Measurements from ENCODE around the gene POLR1E. TPM values are rescaled to one million over a fixed set of nuclear protein-coding genes. Genes with fewer than 3 reads are reported as not detected.

Gene POLR1E
- polyA plus RNA-seq, 2 donors = 8.1 to 15.2 TPM

DNA sequence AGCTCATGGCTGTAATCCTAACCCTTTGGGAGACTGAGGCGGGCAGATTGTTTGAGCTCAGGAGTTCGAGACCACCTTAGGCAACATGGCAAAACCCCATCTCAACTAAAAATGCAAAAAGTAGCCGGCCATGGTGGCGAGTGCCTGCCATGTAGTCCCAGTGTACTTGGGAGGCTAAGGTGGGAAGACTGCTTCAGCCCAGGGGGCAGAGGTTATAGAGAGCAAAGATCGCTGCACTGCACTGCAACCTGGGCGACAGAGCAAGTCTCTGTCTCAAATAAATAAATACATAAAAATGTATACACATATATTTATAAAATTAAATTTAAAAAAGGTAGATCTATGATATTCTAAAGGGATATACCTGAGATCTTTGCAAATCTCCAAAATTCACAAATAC lies 39.9 kb upstream of the POLR1E start:
- H3K27ac ChIP-seq (ENCODE audit: low read depth in 2 of 2, low read length in 1 of 2) = no peak overlapping the region
- no peaks in the 10 kb centered on the region for H3K9me3 ChIP-seq (ENCODE audit: control insufficient read depth in 2 of 2, insufficient read depth in 1 of 2, low read depth in 1 of 2, low read length in 1 of 2)
- 88 to 95% methylated on average over 6 of the region's 6 CpGs for WGBS, 2 donors
- H3K27me3 ChIP-seq (ENCODE audit: control insufficient read depth in 1 of 2, insufficient read depth in 2 of 2, low read length in 2 of 2) = no peaks in the 10 kb centered on the region
- peaks cover 8 to 20% of the 10 kb centered on the region in 2 donors for H3K36me3 ChIP-seq (ENCODE audit: control insufficient read depth in 2 of 2, insufficient read depth in 2 of 2, low read length in 1 of 2)
- no peaks in the 10 kb centered on the region for H3K4me1 ChIP-seq (ENCODE audit: control insufficient read depth in 2 of 2, insufficient read depth in 2 of 2, low read length in 1 of 2)
- no peak overlapping the region for H3K4me3 ChIP-seq (ENCODE audit: low read depth in 1 of 2, low read length in 2 of 2)

DNA sequence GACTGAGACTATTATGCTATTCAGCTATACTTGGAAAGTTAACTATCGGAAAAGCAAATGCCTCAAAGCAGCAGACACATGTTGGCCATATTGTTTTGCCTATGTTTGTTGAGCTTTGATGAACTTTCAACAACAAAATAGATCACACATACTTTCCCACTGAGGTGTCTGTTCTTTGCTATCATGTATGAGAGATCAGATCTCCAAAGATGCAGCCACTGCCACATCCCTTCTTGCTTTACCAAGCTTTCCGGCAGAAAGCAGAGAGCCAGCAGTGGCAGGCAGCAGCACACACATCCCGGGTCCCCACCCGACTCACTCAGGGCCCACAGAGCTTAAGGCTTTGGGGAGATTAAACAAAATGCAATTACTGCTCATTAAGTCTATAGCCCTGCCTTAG lies 39.3 kb upstream of the POLR1E start:
- Histone ChIP-seq H3K4me3 (ENCODE audit: low read depth in 1 of 2, low read length in 2 of 2) (no peak overlapping the region), H3K36me3 (ENCODE audit: control insufficient read depth in 2 of 2, insufficient read depth in 2 of 2, low read length in 1 of 2) (peaks cover 6 to 15% of the 10 kb centered on the region in 2 donors), H3K4me1 (ENCODE audit: control insufficient read depth in 2 of 2, insufficient read depth in 2 of 2, low read length in 1 of 2) (no peaks in the 10 kb centered on the region), H3K27me3 (ENCODE audit: control insufficient read depth in 1 of 2, insufficient read depth in 2 of 2, low read length in 2 of 2) (no peaks in the 10 kb centered on the region), H3K9me3 (ENCODE audit: control insufficient read depth in 2 of 2, insufficient read depth in 1 of 2, low read depth in 1 of 2, low read length in 1 of 2) (no peaks in the 10 kb centered on the region), H3K27ac (ENCODE audit: low read depth in 2 of 2, low read length in 1 of 2) (no peak overlapping the region)
- WGBS, 2 donors = 59 to 72% methylated on average over 4 of the region's 4 CpGs

DNA sequence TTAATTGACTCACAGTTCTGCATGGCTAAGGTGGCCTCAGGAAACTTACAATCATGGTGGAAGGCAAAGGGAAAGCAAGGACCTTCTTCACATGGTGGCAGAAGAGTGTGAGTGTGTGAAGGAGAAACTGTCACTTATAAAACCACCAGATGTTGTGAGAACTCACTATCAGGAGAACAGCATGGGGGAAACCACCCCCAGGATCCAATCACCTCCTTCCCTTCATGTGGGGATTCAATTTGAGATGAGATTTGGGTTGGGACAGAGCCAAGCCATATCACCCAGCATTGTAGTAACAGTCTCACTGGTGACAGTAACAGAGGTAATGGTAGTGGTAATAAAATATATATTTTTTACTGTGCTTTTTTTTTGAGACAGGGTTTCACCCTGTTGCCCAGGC lies 38.6 kb upstream of the POLR1E start:
- H3K9me3 ChIP-seq (ENCODE audit: control insufficient read depth in 2 of 2, insufficient read depth in 1 of 2, low read depth in 1 of 2, low read length in 1 of 2) = no peaks in the 10 kb centered on the region
- no peak overlapping the region for H3K4me3 ChIP-seq (ENCODE audit: low read depth in 1 of 2, low read length in 2 of 2)
- no peaks in the 10 kb centered on the region for H3K4me1 ChIP-seq (ENCODE audit: control insufficient read depth in 2 of 2, insufficient read depth in 2 of 2, low read length in 1 of 2)
- no peaks in the 10 kb centered on the region for H3K27me3 ChIP-seq (ENCODE audit: control insufficient read depth in 1 of 2, insufficient read depth in 2 of 2, low read length in 2 of 2)
- peaks cover 2 to 8% of the 10 kb centered on the region in 2 donors for H3K36me3 ChIP-seq (ENCODE audit: control insufficient read depth in 2 of 2, insufficient read depth in 2 of 2, low read length in 1 of 2)
- H3K27ac ChIP-seq (ENCODE audit: low read depth in 2 of 2, low read length in 1 of 2) = no peak overlapping the region

- Histone ChIP-seq H3K4me3 (ENCODE audit: low read depth in 1 of 2, low read length in 2 of 2) (no peak overlapping the region), H3K27ac (ENCODE audit: low read depth in 2 of 2, low read length in 1 of 2) (no peak overlapping the region), H3K9me3 (ENCODE audit: control insufficient read depth in 2 of 2, insufficient read depth in 1 of 2, low read depth in 1 of 2, low read length in 1 of 2) (no peaks in the 10 kb centered on the region), H3K36me3 (ENCODE audit: control insufficient read depth in 2 of 2, insufficient read depth in 2 of 2, low read length in 1 of 2) (peaks cover 0 to 4% of the 10 kb centered on the region in 2 donors), H3K27me3 (ENCODE audit: control insufficient read depth in 1 of 2, insufficient read depth in 2 of 2, low read length in 2 of 2) (no peaks in the 10 kb centered on the region), H3K4me1 (ENCODE audit: control insufficient read depth in 2 of 2, insufficient read depth in 2 of 2, low read length in 1 of 2) (peaks cover 0 to 6% of the 10 kb centered on the region in 2 donors)
- 88 to 89% methylated on average over 12 of the region's 12 CpGs for WGBS, 2 donors
Measured at GRCh38 chr9:37449862-37450632, 35.7 kb upstream of the POLR1E start.

DNA sequence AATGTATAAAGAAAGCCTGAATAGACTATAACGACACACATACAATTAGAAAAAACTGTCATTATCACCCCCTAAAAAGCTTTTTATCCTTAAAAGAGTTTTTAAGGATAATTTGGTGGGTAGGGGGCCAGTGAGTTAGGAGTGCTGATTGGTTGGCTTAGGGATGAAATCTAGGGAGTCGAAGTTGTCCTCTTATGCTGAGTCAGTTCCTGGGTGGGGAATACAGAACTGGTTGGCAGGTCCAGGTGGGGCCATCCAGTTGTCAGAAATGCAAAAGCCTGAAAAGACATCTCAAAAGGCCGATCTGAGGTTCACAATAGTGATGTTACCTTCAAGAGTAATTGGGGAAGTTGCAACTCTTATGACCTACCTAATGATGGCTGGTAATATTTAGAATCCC lies 34.1 kb upstream of the POLR1E start:
- Histone ChIP-seq H3K27me3 (ENCODE audit: control insufficient read depth in 1 of 2, insufficient read depth in 2 of 2, low read length in 2 of 2) (no peaks in the 10 kb centered on the region), H3K9me3 (ENCODE audit: control insufficient read depth in 2 of 2, insufficient read depth in 1 of 2, low read depth in 1 of 2, low read length in 1 of 2) (no peaks in the 10 kb centered on the region), H3K27ac (ENCODE audit: low read depth in 2 of 2, low read length in 1 of 2) (peak overlapping the region in 1 of 2 donors; percentile 53), H3K4me3 (ENCODE audit: low read depth in 1 of 2, low read length in 2 of 2) (no peak overlapping the region), H3K36me3 (ENCODE audit: control insufficient read depth in 2 of 2, insufficient read depth in 2 of 2, low read length in 1 of 2) (no peaks in the 10 kb centered on the region), H3K4me1 (ENCODE audit: control insufficient read depth in 2 of 2, insufficient read depth in 2 of 2, low read length in 1 of 2) (peaks cover 0 to 11% of the 10 kb centered on the region in 2 donors)
- WGBS, 2 donors = 69 to 70% methylated on average over 3 of the region's 3 CpGs

- Histone ChIP-seq H3K27me3 (ENCODE audit: control insufficient read depth in 1 of 2, insufficient read depth in 2 of 2, low read length in 2 of 2) (no peaks in the 10 kb centered on the region), H3K36me3 (ENCODE audit: control insufficient read depth in 2 of 2, insufficient read depth in 2 of 2, low read length in 1 of 2) (no peaks in the 10 kb centered on the region), H3K4me1 (ENCODE audit: control insufficient read depth in 2 of 2, insufficient read depth in 2 of 2, low read length in 1 of 2) (peaks cover 0 to 11% of the 10 kb centered on the region in 2 donors), H3K27ac (ENCODE audit: low read depth in 2 of 2, low read length in 1 of 2) (no peak overlapping the region), H3K9me3 (ENCODE audit: control insufficient read depth in 2 of 2, insufficient read depth in 1 of 2, low read depth in 1 of 2, low read length in 1 of 2) (no peaks in the 10 kb centered on the region), H3K4me3 (ENCODE audit: low read depth in 1 of 2, low read length in 2 of 2) (no peak overlapping the region)
- 81% methylated on average over 1 of the region's 1 CpG for WGBS, 2 donors
Measured at GRCh38 chr9:37452611-37453010, 33.1 kb upstream of the POLR1E start.

DNA sequence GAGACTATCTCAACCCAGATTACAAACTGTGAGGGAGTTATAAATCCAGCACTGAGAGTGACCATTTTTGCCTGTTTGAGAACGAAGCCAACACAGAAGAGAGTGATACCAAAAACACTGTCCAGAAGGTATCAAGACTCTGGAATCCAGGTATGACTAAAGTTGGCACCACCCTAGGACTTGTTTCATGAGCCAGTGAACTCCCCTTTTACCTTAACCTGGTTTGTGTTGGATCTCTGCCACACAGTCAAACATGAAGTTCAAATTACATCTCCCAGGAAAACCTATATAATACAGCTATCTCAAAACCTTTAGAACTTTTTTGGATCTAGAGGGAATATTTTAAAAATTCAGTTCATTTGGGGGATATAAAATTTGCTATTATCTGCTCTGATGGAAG lies 31.9 kb upstream of the POLR1E start:
- WGBS, 2 donors = 65 to 70% methylated on average over 1 of the region's 1 CpG
- Histone ChIP-seq H3K27me3 (ENCODE audit: control insufficient read depth in 1 of 2, insufficient read depth in 2 of 2, low read length in 2 of 2) (no peaks in the 10 kb centered on the region), H3K36me3 (ENCODE audit: control insufficient read depth in 2 of 2, insufficient read depth in 2 of 2, low read length in 1 of 2) (no peaks in the 10 kb centered on the region), H3K27ac (ENCODE audit: low read depth in 2 of 2, low read length in 1 of 2) (peak overlapping the region; percentile 54 to 73), H3K9me3 (ENCODE audit: control insufficient read depth in 2 of 2, insufficient read depth in 1 of 2, low read depth in 1 of 2, low read length in 1 of 2) (no peaks in the 10 kb centered on the region), H3K4me1 (ENCODE audit: control insufficient read depth in 2 of 2, insufficient read depth in 2 of 2, low read length in 1 of 2) (peaks cover 0 to 11% of the 10 kb centered on the region in 2 donors), H3K4me3 (ENCODE audit: low read depth in 1 of 2, low read length in 2 of 2) (no peak overlapping the region)

DNA sequence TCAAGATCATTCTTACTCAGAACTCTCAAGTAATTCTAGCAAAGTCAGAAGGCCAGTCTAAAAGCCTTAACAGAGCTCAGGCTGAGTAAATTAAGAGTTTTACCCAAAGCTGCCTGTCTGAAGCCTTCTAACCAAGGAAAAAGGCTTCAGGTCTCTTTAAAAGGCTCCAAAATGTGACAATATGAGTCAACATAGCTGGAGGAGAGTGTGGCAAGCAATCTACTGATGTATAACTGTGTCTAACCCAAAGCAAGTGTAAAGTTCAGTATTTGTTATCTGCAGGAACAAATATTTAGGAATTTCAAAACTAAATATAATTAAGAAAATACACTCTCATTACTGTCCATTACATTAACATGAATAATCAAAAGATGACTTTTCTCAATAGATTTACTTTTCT lies 31.5 kb upstream of the POLR1E start:
- peak overlapping the region in 1 of 2 donors; percentile 73 for H3K27ac ChIP-seq (ENCODE audit: low read depth in 2 of 2, low read length in 1 of 2)
- no peaks in the 10 kb centered on the region for H3K9me3 ChIP-seq (ENCODE audit: control insufficient read depth in 2 of 2, insufficient read depth in 1 of 2, low read depth in 1 of 2, low read length in 1 of 2)
- H3K4me3 ChIP-seq (ENCODE audit: low read depth in 1 of 2, low read length in 2 of 2) = no peak overlapping the region
- H3K36me3 ChIP-seq (ENCODE audit: control insufficient read depth in 2 of 2, insufficient read depth in 2 of 2, low read length in 1 of 2) = no peaks in the 10 kb centered on the region
- H3K4me1 ChIP-seq (ENCODE audit: control insufficient read depth in 2 of 2, insufficient read depth in 2 of 2, low read length in 1 of 2) = peaks cover 0 to 11% of the 10 kb centered on the region in 2 donors
- H3K27me3 ChIP-seq (ENCODE audit: control insufficient read depth in 1 of 2, insufficient read depth in 2 of 2, low read length in 2 of 2) = no peaks in the 10 kb centered on the region

GRCh38 chr9:37455884-37456647 lies 29.7 kb upstream of the POLR1E start:
- Histone ChIP-seq H3K27ac (ENCODE audit: low read depth in 2 of 2, low read length in 1 of 2) (peak overlapping the region; percentile 51 to 67), H3K4me1 (ENCODE audit: control insufficient read depth in 2 of 2, insufficient read depth in 2 of 2, low read length in 1 of 2) (peaks cover 0 to 11% of the 10 kb centered on the region in 2 donors), H3K9me3 (ENCODE audit: control insufficient read depth in 2 of 2, insufficient read depth in 1 of 2, low read depth in 1 of 2, low read length in 1 of 2) (no peaks in the 10 kb centered on the region), H3K27me3 (ENCODE audit: control insufficient read depth in 1 of 2, insufficient read depth in 2 of 2, low read length in 2 of 2) (no peaks in the 10 kb centered on the region), H3K4me3 (ENCODE audit: low read depth in 1 of 2, low read length in 2 of 2) (no peak overlapping the region), H3K36me3 (ENCODE audit: control insufficient read depth in 2 of 2, insufficient read depth in 2 of 2, low read length in 1 of 2) (no peaks in the 10 kb centered on the region)
- 67 to 71% methylated on average over 7 of the region's 7 CpGs for WGBS, 2 donors

Measured in esophagus (tissue), 2 donors.